SK-N-MC (cell line): ENCODE results near the gene SH3GLB2.

ENCODE experiments used
- DNase-seq: peaks from one replicate; pipeline ENCODE4 v3.0.0-alpha.2; 2011; ENCODE audit warnings: low read depth, low spot score
- H3K27ac ChIP-seq: fragments of 200-600 bp; sonication (generic); 2 replicates; pipeline ENCODE4 v1.5.1; 2016; ENCODE audit warnings: mixed run types
- H3K36me3 ChIP-seq: fragments of 200-600 bp; sonication (generic); 2 replicates; pipeline ENCODE4 v1.6.1; 2017; ENCODE audit warnings: antibody characterized with exemption, low read length, mixed read lengths; ENCODE audit not compliant: insufficient read depth
- H3K4me3 ChIP-seq: fragments of 200-600 bp; sonication (generic); 2 replicates; pipeline ENCODE4 v1.5.1; 2016
- H3K9ac ChIP-seq: fragments of 200-600 bp; sonication (generic); 2 replicates; pipeline ENCODE4 v1.8.0; 2017; ENCODE audit warnings: mixed run types, mixed read lengths; ENCODE audit not compliant: insufficient read length
- H3K9me3 ChIP-seq: fragments of 200-600 bp; sonication (generic); 2 replicates; pipeline ENCODE4 v1.6.1; 2017; ENCODE audit warnings: low read depth, mild to moderate bottlenecking, antibody characterized with exemption, low read length, moderate library complexity, mixed read lengths
- EZH2 ChIP-seq: fragments of 200-600 bp; sonication (generic); IDR thresholded peaks from one replicate; pipeline ENCODE4 v1.6.1; 2017; ENCODE audit warnings: antibody characterized with exemption
- FOXP2 ChIP-seq: optimal IDR thresholded peaks from 2 replicates; pipeline ENCODE3; 2011; ENCODE audit warnings: mild to moderate bottlenecking, moderate library complexity; ENCODE audit not compliant: insufficient read depth; ENCODE audit errors: extremely low read length, control extremely low read depth
- POLR2AphosphoS5 ChIP-seq: IDR thresholded peaks from 2 replicates; pipeline ENCODE4 v1.6.1; 2012; ENCODE audit warnings: mild to moderate bottlenecking, low read depth, low read length, borderline replicate concordance

The SH3GLB2 gene

GRCh38 chr9:129021091-129021490 lies 7.0 kb downstream of the SH3GLB2 start:
- Histone ChIP-seq H3K9ac (no peak overlapping the region), H3K27ac (no peak overlapping the region), H3K9me3 (no peaks in the 10 kb centered on the region), H3K4me3 (no peak overlapping the region), H3K36me3 (no peaks in the 10 kb centered on the region)
- no peak for DNase-seq
- TF ChIP-seq FOXP2 (no peak), EZH2 (no peak), POLR2AphosphoS5 (no peak)

- H3K4me3 ChIP-seq, result no peak overlapping the region
- no peak for TF ChIP-seq EZH2
- TF ChIP-seq FOXP2, result no peak
- TF ChIP-seq POLR2AphosphoS5, result no peak
- H3K27ac ChIP-seq, result no peak overlapping the region
- no peak overlapping the region for H3K9ac ChIP-seq
- no peaks in the 10 kb centered on the region for H3K9me3 ChIP-seq
- DNase-seq, result no peak
- peaks cover 5% of the 10 kb centered on the region; the same call in 1 of the 2 replicates for H3K36me3 ChIP-seq
These were observed 13.5 kb downstream of the SH3GLB2 start for GRCh38 chr9:129014608-129015007.

GRCh38 chr9:129014124-129014523 lies 14.0 kb downstream of the SH3GLB2 start:
- no peak overlapping the region for H3K9ac ChIP-seq
- no peak for TF ChIP-seq POLR2AphosphoS5
- no peak for TF ChIP-seq EZH2
- H3K36me3 ChIP-seq, result peaks cover 5% of the 10 kb centered on the region; the same call in 1 of the 2 replicates
- H3K27ac ChIP-seq, result no peak overlapping the region
- no peak overlapping the region for H3K4me3 ChIP-seq
- H3K9me3 ChIP-seq, result no peaks in the 10 kb centered on the region
- no peak for DNase-seq

- Histone ChIP-seq H3K9ac (no peak overlapping the region), H3K36me3 (peaks cover 5% of the 10 kb centered on the region; the same call in 1 of the 2 replicates), H3K4me3 (no peak overlapping the region), H3K27ac (no peak overlapping the region), H3K9me3 (no peaks in the 10 kb centered on the region)
- TF ChIP-seq POLR2AphosphoS5 (no peak), FOXP2 (no peak), EZH2 (no peak)
- DNase-seq, result no peak
These were observed 14.5 kb downstream of the SH3GLB2 start for GRCh38 chr9:129013674-129014073.

GRCh38 chr9:129012893-129013448 lies 15.2 kb downstream of the SH3GLB2 start:
- DNase-seq, result no peak
- no peak for TF ChIP-seq EZH2
- no peak for TF ChIP-seq FOXP2
- no peak for TF ChIP-seq POLR2AphosphoS5
- peaks cover 8% of the 10 kb centered on the region; the same call in 1 of the 2 replicates for H3K36me3 ChIP-seq

GRCh38 chr9:129012343-129012742 lies 15.8 kb downstream of the SH3GLB2 start:
- no peak overlapping the region for H3K9ac ChIP-seq
- no peak overlapping the region for H3K4me3 ChIP-seq
- H3K9me3 ChIP-seq, result no peaks in the 10 kb centered on the region
- no peak for DNase-seq
- H3K27ac ChIP-seq, result no peak overlapping the region
- no peak for TF ChIP-seq FOXP2
- H3K36me3 ChIP-seq, result peaks cover 14% of the 10 kb centered on the region

More at GRCh38 chr9:129012893-129013448, 15.2 kb downstream of the SH3GLB2 start:
- H3K27ac ChIP-seq, result no peak overlapping the region
- H3K9me3 ChIP-seq, result no peaks in the 10 kb centered on the region
- H3K4me3 ChIP-seq, result no peak overlapping the region
- H3K9ac ChIP-seq, result no peak overlapping the region

GRCh38 chr9:129011761-129012181 lies 16.4 kb downstream of the SH3GLB2 start:
- H3K27ac ChIP-seq, result 0 out of 2 replicates have a peak overlapping the region, but pooled peaks have one; percentile 25
- TF ChIP-seq FOXP2, result no peak
- no peak for TF ChIP-seq POLR2AphosphoS5
- TF ChIP-seq EZH2, result no peak
- H3K9ac ChIP-seq, result no peak overlapping the region
- no peaks in the 10 kb centered on the region for H3K9me3 ChIP-seq
- no peak for DNase-seq
- peaks cover 19% of the 10 kb centered on the region for H3K36me3 ChIP-seq
- no peak overlapping the region for H3K4me3 ChIP-seq

GRCh38 chr9:129011170-129011569 lies 17.0 kb downstream of the SH3GLB2 start:
- H3K36me3 ChIP-seq, result peaks cover 25% of the 10 kb centered on the region
- H3K27ac ChIP-seq, result no peak overlapping the region

More at GRCh38 chr9:129011170-129011569, 17.0 kb downstream of the SH3GLB2 start:
- DNase-seq, result no peak
- H3K9me3 ChIP-seq, result no peaks in the 10 kb centered on the region
- TF ChIP-seq POLR2AphosphoS5 (no peak), FOXP2 (no peak), EZH2 (no peak)
- H3K4me3 ChIP-seq, result no peak overlapping the region
- H3K9ac ChIP-seq, result no peak overlapping the region
